ENCODE measurements around the gene AMACR. TPM values are rescaled to one million over a fixed set of nuclear protein-coding genes. Genes with fewer than 3 reads are reported as not detected.

Gene AMACR
- total and polyA plus RNA-seq, 10 of the 15 experiments (the other 5 are each of a cell fraction or from before 2014, with no cell fraction given), result 2.6 to 20.4 (median 10.4) TPM

- Histone ChIP-seq H3K27ac (ENCODE audit: control insufficient read depth, insufficient read depth) (peak overlapping the region; percentile 81), H2AFZ (ENCODE audit: control insufficient read depth, low read depth, low read length) (peak overlapping the region; percentile 88), H3K9ac (ENCODE audit: control insufficient read depth, insufficient read depth, low read length) (peak overlapping the region; percentile 66), H4K20me1 (ENCODE audit: control insufficient read depth, insufficient read depth) (no peaks in the 10 kb centered on the region), H3K36me3 (ENCODE audit: control insufficient read depth in 2 of 2, insufficient read depth in 2 of 2, low read length in 1 of 2) (no peaks in the 10 kb centered on the region), H3K9me3 (replicated peaks; ENCODE audit: control insufficient read depth, insufficient read depth, low read length) (no peaks in the 10 kb centered on the region), H3K27me3 (replicated peaks in 1 of 2; ENCODE audit: control insufficient read depth in 2 of 2, insufficient read depth in 2 of 2, low read length in 1 of 2) (no peaks in the 10 kb centered on the region), H3K4me3 (peak overlapping the region; percentile 70), H3K4me2 (ENCODE audit: control insufficient read depth, insufficient read depth) (peak overlapping the region; percentile 81), H3K4me1 (ENCODE audit: control insufficient read depth, insufficient read depth, low read length) (peaks cover 4% of the 10 kb centered on the region; the same call in 1 of the 2 replicates), H3K79me2 (ENCODE audit: control insufficient read depth, insufficient read depth, low read length) (peaks cover 2% of the 10 kb centered on the region)
- in situ Hi-C loops (cut with MboI) (loop anchor here (25.0 kb wide), 1 partner anchor 903 kb away; the partner anchor contains the start of genes BRIX1 and RAD1), intact Hi-C loops (cut with micrococcal nuclease; ENCODE audit: unreplicated experiment) (loop anchor here (10.0 kb wide), 2 partner anchors 176 to 906 kb away; partner anchors contain the start of genes BRIX1 and RAD1)
- BruUV-seq (replicated peaks), result no TSS peak
- ATAC-seq, result no peak
- ChIA-PET POLR2A (interaction anchor here (0.6 to 2.1 kb wide), 5 partner anchors 14 to 183 kb away, joined by 3 to 13 read pairs (median 3); no protein-coding TSS in a partner anchor), SMC1A (ENCODE audit: uncharacterized antibody, unreplicated experiment) (interaction anchor here (1.0 to 1.7 kb wide), 3 partner anchors 11 to 27 kb away, joined by 3 to 4 read pairs (median 4); no protein-coding TSS in a partner anchor), RAD21 (ENCODE audit: unreplicated experiment) (interaction anchor here (0.6 to 1.7 kb wide), 6 partner anchors 11 to 75 kb away, joined by 3 to 11 read pairs (median 4); no protein-coding TSS in a partner anchor), CTCF (interaction anchor here (0.9 to 4.9 kb wide), 3 partner anchors 9 to 34 kb away, joined by 3 to 40 read pairs (median 4); partner anchors contain the start of gene C1QTNF3)
- 5% methylated on average over 1 of the region's 1 CpG for WGBS (ENCODE audit: insufficient coverage, insufficient replicate concordance, low lambda C conversion rate, missing lambda C conversion rate)
- no peak for FAIRE-seq
- DNase-seq (ENCODE audit: low read depth, low spot score), result no peak
- no peak for TF ChIP-seq YBX1 (IDR thresholded peaks at IDR 0.05)
- TF ChIP-seq RUNX3 (IDR thresholded peaks at IDR 0.05; ENCODE audit: low read length), result peak; percentile 56
- no peak for TF ChIP-seq ETV6 (conservative IDR thresholded peaks at IDR 0.05 in 1 of 2, IDR thresholded peaks at IDR 0.05 in 1 of 2; ENCODE audit: borderline replicate concordance in 1 of 2, low read depth in 1 of 2)
- 0 out of 2 replicates have a peak, but pooled peaks have one; percentile 23 for TF ChIP-seq MXI1 (IDR thresholded peaks at IDR 0.05; ENCODE audit: low read depth, low read length)
These were observed 952 bp upstream of the AMACR start for GRCh38 chr5:34008802-34009201.

- Histone ChIP-seq H3K27me3 (replicated peaks in 1 of 2; ENCODE audit: control insufficient read depth in 2 of 2, insufficient read depth in 2 of 2, low read length in 1 of 2) (no peaks in the 10 kb centered on the region), H3K4me2 (ENCODE audit: control insufficient read depth, insufficient read depth) (peak overlapping the region; percentile 85), H3K9ac (ENCODE audit: control insufficient read depth, insufficient read depth, low read length) (peak overlapping the region; percentile 66), H3K9me3 (replicated peaks; ENCODE audit: control insufficient read depth, insufficient read depth, low read length) (no peaks in the 10 kb centered on the region), H3K36me3 (ENCODE audit: control insufficient read depth in 2 of 2, insufficient read depth in 2 of 2, low read length in 1 of 2) (0 out of 4 replicates have a peak, but pooled peaks cover 0 to 4% of the 10 kb centered on the region in 2 experiments), H3K4me3 (peak overlapping the region; percentile 70), H3K27ac (ENCODE audit: control insufficient read depth, insufficient read depth) (peak overlapping the region; percentile 81), H2AFZ (ENCODE audit: control insufficient read depth, low read depth, low read length) (peak overlapping the region; percentile 88), H4K20me1 (ENCODE audit: control insufficient read depth, insufficient read depth) (no peaks in the 10 kb centered on the region), H3K79me2 (ENCODE audit: control insufficient read depth, insufficient read depth, low read length) (peaks cover 2% of the 10 kb centered on the region), H3K4me1 (ENCODE audit: control insufficient read depth, insufficient read depth, low read length) (peaks cover 4% of the 10 kb centered on the region; the same call in 1 of the 2 replicates)
- CTCF ChIA-PET, result interaction anchor here (1.4 to 4.9 kb wide), 2 partner anchors 10 to 418 kb away, joined by 4 to 40 read pairs; no protein-coding TSS in a partner anchor
- no peak for DNase-seq (ENCODE audit: low read depth, low spot score)
- TSS peak; percentile 66 for BruUV-seq (replicated peaks)
- FAIRE-seq, result no peak
- in situ Hi-C loops (cut with MboI), result loop anchor here (25.0 kb wide), 1 partner anchor 905 kb away; the partner anchor contains the start of genes BRIX1 and RAD1
- SMC1A ChIA-PET (ENCODE audit: uncharacterized antibody, unreplicated experiment), result interaction anchor here (1.0 to 1.7 kb wide), 3 partner anchors 8 to 29 kb away, joined by 3 to 4 read pairs (median 3); no protein-coding TSS in a partner anchor
- RAD21 ChIA-PET (ENCODE audit: unreplicated experiment), result interaction anchor here (0.7 to 1.7 kb wide), 4 partner anchors 9 to 20 kb away, joined by 3 to 11 read pairs (median 4); no protein-coding TSS in a partner anchor
- 12% methylated on average over 11 of the region's 11 CpGs for WGBS (ENCODE audit: insufficient coverage, insufficient replicate concordance, low lambda C conversion rate, missing lambda C conversion rate)
- 0 out of 3 replicates have a peak, but pooled peaks have one; percentile 6 for ATAC-seq
- intact Hi-C loops (cut with micrococcal nuclease; ENCODE audit: unreplicated experiment), result loop anchor here (10.0 kb wide), 2 partner anchors 178 to 908 kb away; partner anchors contain the start of genes BRIX1 and RAD1
- POLR2A ChIA-PET, result interaction anchor here (0.6 to 2.1 kb wide), 5 partner anchors 15 to 797 kb away, joined by 3 to 13 read pairs (median 4); no protein-coding TSS in a partner anchor
- TF ChIP-seq MLLT1 (IDR thresholded peaks at IDR 0.05), result peak; percentile 89
- TF ChIP-seq IKZF2 (IDR thresholded peaks at IDR 0.05), result 0 out of 4 replicates have a peak, but pooled peaks of 1 of the 2 experiments have one; percentile 17
- no peak for TF ChIP-seq JUNB (IDR thresholded peaks at IDR 0.05)
- no peak for TF ChIP-seq HDGF (IDR thresholded peaks at IDR 0.05)
- no peak for TF ChIP-seq ZNF622 (IDR thresholded peaks at IDR 0.05)
- no peak for TF ChIP-seq BCLAF1 (IDR thresholded peaks at IDR 0.05)
- TF ChIP-seq SMARCA5 (IDR thresholded peaks at IDR 0.05), result no peak
These were observed 639 bp downstream of the AMACR start for GRCh38 chr5:34007201-34007620.

All from GM12878 (cell line).